ENCODE results near the gene BDNF. TPM values are rescaled to one million over a fixed set of nuclear protein-coding genes. Genes with fewer than 3 reads are reported as not detected.

The BDNF gene
- total and polyA plus RNA-seq, 4 donors: 0.75 to 6.2 (median 1.5) TPM

GRCh38 chr11:27619763-27620335 is 80.4 kb downstream of the BDNF start:
- WGBS, 2 donors: 81 to 85% methylated on average over 2 of the region's 2 CpGs
- no peak for ATAC-seq (ENCODE audit: low FRiP score)
- intact Hi-C loops (cut with DNase I): no loop called here

DNA sequence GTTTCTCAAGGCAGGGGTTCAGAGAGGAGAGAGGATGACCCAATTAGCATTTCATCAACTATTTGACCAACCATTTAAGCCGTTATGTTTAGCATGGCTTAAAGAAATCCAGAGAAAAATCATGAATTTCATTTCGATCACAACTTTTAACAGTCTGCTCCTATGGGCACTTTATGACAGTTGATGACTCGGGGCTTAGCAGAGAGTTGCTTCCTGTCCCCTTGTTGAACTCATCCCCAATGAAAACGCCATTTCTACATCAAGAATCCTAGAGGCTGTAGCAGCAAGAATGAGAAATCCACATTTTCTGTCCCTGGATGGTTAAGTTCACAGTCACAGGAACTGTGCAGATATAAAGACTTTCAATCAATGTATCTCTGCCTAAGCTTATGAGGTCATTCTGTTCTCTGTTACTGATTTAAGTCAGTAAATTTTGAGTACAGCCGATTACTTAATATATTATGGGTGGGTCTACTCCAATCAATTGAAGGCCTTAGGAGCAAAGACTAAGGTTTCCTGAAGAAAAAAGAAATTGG is 81.1 kb downstream of the BDNF start:
- Histone ChIP-seq H3K4me3 (ENCODE audit: low read length in 2 of 2) (no peak overlapping the region), H3K4me1 (ENCODE audit: control insufficient read depth in 1 of 2, insufficient read depth in 2 of 2, low read length in 2 of 2) (no peaks in the 10 kb centered on the region), H3K27me3 (ENCODE audit: control insufficient read depth in 1 of 2, insufficient read depth in 2 of 2, low read length in 1 of 2) (no peaks in the 10 kb centered on the region), H3K9me3 (ENCODE audit: control insufficient read depth, low read length) (no peaks in the 10 kb centered on the region), H3K36me3 (ENCODE audit: control insufficient read depth in 1 of 2, insufficient read depth in 2 of 2, low read length in 1 of 2) (peaks cover 0 to 1% of the 10 kb centered on the region in 2 donors), H3K27ac (ENCODE audit: low read depth in 1 of 2, low read length in 2 of 2) (no peak overlapping the region)
- WGBS, 2 donors: 76 to 84% methylated on average over 5 of the region's 5 CpGs
- ATAC-seq (ENCODE audit: low FRiP score): no peak
- DNase-seq: no peak
- intact Hi-C loops (cut with DNase I): no loop called here

More at GRCh38 chr11:27619763-27620335, 80.4 kb downstream of the BDNF start:
- Histone ChIP-seq H3K4me1 (ENCODE audit: control insufficient read depth in 1 of 2, insufficient read depth in 2 of 2, low read length in 2 of 2) (no peaks in the 10 kb centered on the region), H3K36me3 (ENCODE audit: control insufficient read depth in 1 of 2, insufficient read depth in 2 of 2, low read length in 1 of 2) (peaks cover 0 to 1% of the 10 kb centered on the region in 2 donors), H3K27me3 (ENCODE audit: control insufficient read depth in 1 of 2, insufficient read depth in 2 of 2, low read length in 1 of 2) (no peaks in the 10 kb centered on the region), H3K4me3 (ENCODE audit: low read length in 2 of 2) (no peak overlapping the region), H3K27ac (ENCODE audit: low read depth in 1 of 2, low read length in 2 of 2) (no peak overlapping the region), H3K9me3 (ENCODE audit: control insufficient read depth, low read length) (no peaks in the 10 kb centered on the region)
- no peak for DNase-seq

DNA sequence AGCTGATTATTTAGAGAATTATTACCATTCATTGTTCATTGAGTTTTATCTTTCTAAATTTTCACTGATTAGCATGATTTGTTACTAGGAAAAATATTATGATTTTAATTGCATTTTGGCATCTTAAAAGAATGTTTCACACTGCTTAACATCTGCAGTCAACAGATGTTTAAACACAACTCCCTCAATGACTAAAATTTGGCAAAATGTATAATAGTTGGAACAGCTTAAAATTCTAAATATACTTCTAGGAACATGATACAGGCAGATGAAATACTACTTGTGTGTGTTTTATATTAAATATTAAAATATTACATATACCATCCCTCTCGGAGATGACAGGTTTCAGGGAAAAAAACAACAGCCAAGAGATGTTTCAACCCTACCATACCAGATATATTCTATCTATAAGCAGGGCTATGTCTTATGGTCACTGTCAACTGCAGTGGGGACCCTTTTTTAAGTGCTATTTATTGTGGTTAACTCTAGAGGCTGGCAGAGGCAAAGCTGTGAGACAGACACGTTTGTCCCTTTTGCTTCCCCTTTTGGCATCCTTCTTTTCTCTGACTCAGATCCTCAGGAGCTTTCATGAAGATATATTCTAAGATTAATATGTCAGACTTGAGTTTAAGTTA is 81.9 kb downstream of the BDNF start:
- H3K27ac ChIP-seq (ENCODE audit: low read depth in 1 of 2, low read length in 2 of 2): no peak overlapping the region
- ATAC-seq (ENCODE audit: low FRiP score) (no peak), DNase-seq (no peak)
- H3K36me3 ChIP-seq (ENCODE audit: control insufficient read depth in 1 of 2, insufficient read depth in 2 of 2, low read length in 1 of 2): no peaks in the 10 kb centered on the region
- intact Hi-C loops (cut with DNase I): no loop called here
- no peaks in the 10 kb centered on the region for H3K27me3 ChIP-seq (ENCODE audit: control insufficient read depth in 1 of 2, insufficient read depth in 2 of 2, low read length in 1 of 2)
- no peaks in the 10 kb centered on the region for H3K4me1 ChIP-seq (ENCODE audit: control insufficient read depth in 1 of 2, insufficient read depth in 2 of 2, low read length in 2 of 2)
- no peaks in the 10 kb centered on the region for H3K9me3 ChIP-seq (ENCODE audit: control insufficient read depth, low read length)
- H3K4me3 ChIP-seq (ENCODE audit: low read length in 2 of 2): no peak overlapping the region
- WGBS, 2 donors: 12 to 18% methylated on average over 2 of the region's 2 CpGs

- Histone ChIP-seq H3K36me3 (ENCODE audit: control insufficient read depth in 1 of 2, insufficient read depth in 2 of 2, low read length in 1 of 2) (no peaks in the 10 kb centered on the region), H3K27me3 (ENCODE audit: control insufficient read depth in 1 of 2, insufficient read depth in 2 of 2, low read length in 1 of 2) (no peaks in the 10 kb centered on the region), H3K4me3 (ENCODE audit: low read length in 2 of 2) (no peak overlapping the region), H3K9me3 (ENCODE audit: control insufficient read depth, low read length) (no peaks in the 10 kb centered on the region), H3K4me1 (ENCODE audit: control insufficient read depth in 1 of 2, insufficient read depth in 2 of 2, low read length in 2 of 2) (no peaks in the 10 kb centered on the region), H3K27ac (ENCODE audit: low read depth in 1 of 2, low read length in 2 of 2) (no peak overlapping the region)
- intact Hi-C loops (cut with DNase I): no loop called here
- no peak for DNase-seq
- WGBS, 2 donors: 50 to 71% methylated on average over 2 of the region's 2 CpGs
- no peak for ATAC-seq (ENCODE audit: low FRiP score)
These were observed 83.5 kb downstream of the BDNF start for GRCh38 chr11:27616711-27617110.

GRCh38 chr11:27615833-27616232 is 84.4 kb downstream of the BDNF start:
- H3K36me3 ChIP-seq (ENCODE audit: control insufficient read depth in 1 of 2, insufficient read depth in 2 of 2, low read length in 1 of 2): no peaks in the 10 kb centered on the region
- no peaks in the 10 kb centered on the region for H3K4me1 ChIP-seq (ENCODE audit: control insufficient read depth in 1 of 2, insufficient read depth in 2 of 2, low read length in 2 of 2)
- DNase-seq: no peak
- no peak for ATAC-seq (ENCODE audit: low FRiP score)
- 94 to 98% methylated on average over 5 of the region's 5 CpGs for WGBS, 2 donors
- H3K27me3 ChIP-seq (ENCODE audit: control insufficient read depth in 1 of 2, insufficient read depth in 2 of 2, low read length in 1 of 2): no peaks in the 10 kb centered on the region
- H3K9me3 ChIP-seq (ENCODE audit: control insufficient read depth, low read length): no peaks in the 10 kb centered on the region
- H3K4me3 ChIP-seq (ENCODE audit: low read length in 2 of 2): no peak overlapping the region
- intact Hi-C loops (cut with DNase I): no loop called here
- H3K27ac ChIP-seq (ENCODE audit: low read depth in 1 of 2, low read length in 2 of 2): no peak overlapping the region

DNA sequence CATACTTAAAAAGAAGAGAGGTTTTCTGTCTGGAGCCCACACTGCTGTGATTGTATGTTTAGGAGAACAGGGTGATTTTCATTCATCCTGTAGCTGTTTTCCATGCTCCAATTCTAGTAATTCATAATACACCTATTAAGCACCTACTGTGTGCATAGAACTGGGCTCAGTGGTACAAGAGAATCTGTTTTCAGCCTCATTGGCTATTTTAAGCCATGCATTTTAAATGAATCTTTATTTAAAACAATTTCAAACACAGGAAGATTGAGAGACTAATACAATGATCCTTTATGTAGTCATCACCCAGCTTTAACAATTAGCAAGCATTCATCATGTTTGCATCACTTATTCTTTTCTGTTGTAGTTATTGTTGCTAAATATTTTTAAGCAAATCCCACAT is 86.2 kb downstream of the BDNF start:
- no peak overlapping the region for H3K27ac ChIP-seq (ENCODE audit: low read depth in 1 of 2, low read length in 2 of 2)
- no peaks in the 10 kb centered on the region for H3K36me3 ChIP-seq (ENCODE audit: control insufficient read depth in 1 of 2, insufficient read depth in 2 of 2, low read length in 1 of 2)
- no peaks in the 10 kb centered on the region for H3K9me3 ChIP-seq (ENCODE audit: control insufficient read depth, low read length)
- H3K27me3 ChIP-seq (ENCODE audit: control insufficient read depth in 1 of 2, insufficient read depth in 2 of 2, low read length in 1 of 2): no peaks in the 10 kb centered on the region
- ATAC-seq (ENCODE audit: low FRiP score) (no peak), DNase-seq (no peak)
- intact Hi-C loops (cut with DNase I): no loop called here
- H3K4me3 ChIP-seq (ENCODE audit: low read length in 2 of 2): no peak overlapping the region
- H3K4me1 ChIP-seq (ENCODE audit: control insufficient read depth in 1 of 2, insufficient read depth in 2 of 2, low read length in 2 of 2): no peaks in the 10 kb centered on the region

GRCh38 chr11:27612932-27613880 is 87.0 kb downstream of the BDNF start:
- Histone ChIP-seq H3K27ac (ENCODE audit: low read depth in 1 of 2, low read length in 2 of 2) (no peak overlapping the region), H3K36me3 (ENCODE audit: control insufficient read depth in 1 of 2, insufficient read depth in 2 of 2, low read length in 1 of 2) (no peaks in the 10 kb centered on the region), H3K4me1 (ENCODE audit: control insufficient read depth in 1 of 2, insufficient read depth in 2 of 2, low read length in 2 of 2) (no peaks in the 10 kb centered on the region), H3K27me3 (ENCODE audit: control insufficient read depth in 1 of 2, insufficient read depth in 2 of 2, low read length in 1 of 2) (no peaks in the 10 kb centered on the region), H3K9me3 (ENCODE audit: control insufficient read depth, low read length) (no peaks in the 10 kb centered on the region), H3K4me3 (ENCODE audit: low read length in 2 of 2) (no peak overlapping the region)
- intact Hi-C loops (cut with DNase I): no loop called here
- DNase-seq: no peak
- no peak for ATAC-seq (ENCODE audit: low FRiP score)
- WGBS, 2 donors: 64 to 72% methylated on average over 9 of the region's 9 CpGs

DNA sequence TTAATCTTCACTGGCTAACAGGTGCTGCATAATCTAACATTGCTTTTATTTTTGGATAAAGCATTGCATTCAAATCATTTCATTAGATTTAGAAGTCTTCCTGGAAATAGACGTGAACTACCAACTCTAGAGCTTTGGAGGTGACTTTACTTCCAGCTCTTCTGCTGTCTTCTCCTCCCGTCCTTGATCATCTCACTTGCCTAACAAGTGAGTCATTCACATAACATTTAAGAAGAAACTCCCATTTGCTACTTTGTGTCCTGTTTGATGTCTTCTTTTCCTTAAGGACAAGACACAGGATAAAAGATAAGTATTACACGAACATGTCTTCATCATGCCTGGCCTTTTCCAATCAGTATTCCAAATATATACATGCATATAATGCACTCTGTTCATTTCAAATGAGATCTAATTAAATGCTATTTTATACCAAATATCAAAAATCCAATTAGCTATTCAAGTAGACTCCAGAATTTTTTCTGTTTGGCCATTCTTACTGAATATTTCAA is 88.3 kb downstream of the BDNF start:
- intact Hi-C loops (cut with DNase I): no loop called here
- Histone ChIP-seq H3K27ac (ENCODE audit: low read depth in 1 of 2, low read length in 2 of 2) (no peak overlapping the region), H3K4me1 (ENCODE audit: control insufficient read depth in 1 of 2, insufficient read depth in 2 of 2, low read length in 2 of 2) (no peaks in the 10 kb centered on the region), H3K27me3 (ENCODE audit: control insufficient read depth in 1 of 2, insufficient read depth in 2 of 2, low read length in 1 of 2) (no peaks in the 10 kb centered on the region), H3K9me3 (ENCODE audit: control insufficient read depth, low read length) (no peaks in the 10 kb centered on the region), H3K4me3 (ENCODE audit: low read length in 2 of 2) (no peak overlapping the region), H3K36me3 (ENCODE audit: control insufficient read depth in 1 of 2, insufficient read depth in 2 of 2, low read length in 1 of 2) (no peaks in the 10 kb centered on the region)
- no peak for DNase-seq
- 93 to 98% methylated on average over 3 of the region's 3 CpGs for whole genome bisulfite sequencing, 2 donors
- no peak for ATAC-seq (ENCODE audit: low FRiP score)
